Endothelial cell of umbilical vein (primary cell): Measurements from ENCODE around the gene YPEL1. TPM values are rescaled to one million over a fixed set of nuclear protein-coding genes. Genes with fewer than 3 reads are reported as not detected.

Source experiments
- BruUV-seq: library from RNA; stranded (reverse); fragments of 400-500 nt; replicated peaks from 2 replicates; lab custom pipeline; 2021; lab: Mats Ljungman, UMichigan
- CTCF ChIA-PET: fragments of 300-600, 350-600 bp; sonication (Branson Sonifier 250); formaldehyde crosslinking; loops from one replicate; lab custom pipeline; 2021; ENCODE audit warnings: antibody characterized with exemption, inconsistent platforms; lab: Charles Lee
- POLR2A ChIA-PET: fragments of 300-600, 350-600 bp; sonication (Branson Sonifier 250); formaldehyde crosslinking; loops from one replicate; lab custom pipeline; 2021; ENCODE audit warnings: antibody characterized with exemption, inconsistent platforms; lab: Charles Lee
- DNase-seq: peaks from one replicate; pipeline ENCODE4 v3.0.0-alpha.2; 2011; ENCODE audit warnings: low read depth, low spot score
- FAIRE-seq: peaks from 2 replicates; lab custom pipeline; 2011; peaks lifted over from hg19 to GRCh38; lab: Jason Lieb, UNC
- H2AFZ ChIP-seq: 2 replicates; pipeline ENCODE4 v1.6.0; 2012; ENCODE audit warnings: low read depth, low read length, control low read depth, inconsistent platforms
- H3K27ac ChIP-seq: 2 replicates; pipeline ENCODE4 v1.5.1; 2011; ENCODE audit warnings: low read depth, mild to moderate bottlenecking, control low read depth, low read length, moderate library complexity; ENCODE audit not compliant: insufficient read depth
- H3K27me3 ChIP-seq, 2 experiments: 2 replicates each; pipeline versions ENCODE4 v1.6.0 to v1.6.1; 2011; ENCODE audit warnings: low read length in 2 of 2, mixed read lengths in 1 of 2; ENCODE audit not compliant: control insufficient read depth in 2 of 2, insufficient read depth in 2 of 2
- H3K36me3 ChIP-seq, 2 experiments: 2 replicates in 1 of 2; 3 replicates in 1 of 2; pipeline ENCODE4 v1.5.1; 2011; ENCODE audit warnings: low read length in 2 of 2, mild to moderate bottlenecking in 1 of 2, moderate library complexity in 1 of 2; ENCODE audit not compliant: control insufficient read depth in 2 of 2, insufficient read depth in 2 of 2; ENCODE audit errors: extremely low read depth in 1 of 2
- H3K4me1 ChIP-seq: 3 replicates; pipeline ENCODE4 v1.5.1; 2011; ENCODE audit warnings: mild to moderate bottlenecking, low read length; ENCODE audit not compliant: control insufficient read depth, insufficient read depth; ENCODE audit errors: extremely low read depth
- H3K4me2 ChIP-seq: 2 replicates; pipeline ENCODE4 v1.6.1; 2011; ENCODE audit warnings: low read length, control low read depth, mixed read lengths; ENCODE audit not compliant: insufficient read depth
- H3K4me3 ChIP-seq, 3 experiments: fragments of 200-600 bp in 1 of 3; sonication (generic), shearing (Covaris generic) in 1 of 3; replicated peaks in 1 of 3; 2 replicates each; pipeline ENCODE4 v1.5.1; 2011 to 2016; ENCODE audit warnings: control low read depth in 3 of 3, low read length in 3 of 3, mild to moderate bottlenecking in 2 of 3, inconsistent platforms in 1 of 3, low read depth in 1 of 3, moderate library complexity in 1 of 3; ENCODE audit not compliant: insufficient read depth in 1 of 3
- H3K79me2 ChIP-seq: 2 replicates; pipeline ENCODE4 v1.6.0; 2012; ENCODE audit warnings: low read length, inconsistent platforms; ENCODE audit not compliant: control insufficient read depth, insufficient read depth
- H3K9ac ChIP-seq: replicated peaks from 2 replicates; pipeline ENCODE3; 2011; ENCODE audit warnings: low read length, control low read depth; ENCODE audit not compliant: insufficient read depth; ENCODE audit errors: extremely low read depth
- H3K9me1 ChIP-seq: replicated peaks from 3 replicates; pipeline ENCODE4 v1.6.0; 2011; ENCODE audit warnings: mild to moderate bottlenecking, low read length; ENCODE audit not compliant: control insufficient read depth, insufficient read depth; ENCODE audit errors: extremely low read depth
- H3K9me3 ChIP-seq: replicated peaks from 2 replicates; pipeline ENCODE4 v1.5.1; 2012; ENCODE audit warnings: low read length, inconsistent platforms; ENCODE audit not compliant: control insufficient read depth, insufficient read depth
- H4K20me1 ChIP-seq: replicated peaks from 2 replicates; pipeline ENCODE3; 2011; ENCODE audit warnings: mild to moderate bottlenecking, low read length; ENCODE audit not compliant: control insufficient read depth, insufficient read depth; ENCODE audit errors: extremely low read depth
- FOS ChIP-seq: IDR thresholded peaks from 2 replicates; pipeline ENCODE4 v1.6.1; 2011; ENCODE audit warnings: mild to moderate bottlenecking, low read length, moderate library complexity, borderline replicate concordance; ENCODE audit not compliant: insufficient read depth
- JUN ChIP-seq: IDR thresholded peaks from 2 replicates; pipeline ENCODE4 v1.6.1; 2011; ENCODE audit warnings: borderline replicate concordance, low read depth; ENCODE audit not compliant: insufficient read length, insufficient read depth
- MYC ChIP-seq: IDR thresholded peaks from one replicate; pipeline ENCODE4 v1.6.1; 2011; ENCODE audit warnings: mild to moderate bottlenecking, low read depth, low read length
- dilution Hi-C: fragments of 300-500 bp; cut with MboI; formaldehyde crosslinking; loops from one replicate; pipeline ENCODE4 v1.15.0; 2019; ENCODE audit warnings: low sequenced_read_pairs; ENCODE audit not compliant: extremely low pct_ligation_motif_present
- intact Hi-C: fragments of 100-400 bp; cut with micrococcal nuclease; formaldehyde crosslinking; loops from one replicate; pipeline ENCODE4 v1.10.0; 2022
- polyA plus RNA-seq, 4 experiments: library from polyadenylated mRNA; depleted of rRNA in 3 of 4; stranded (reverse) in 3 of 4; unstranded in 1 of 4; fragments of >200 nt; gene quantifications; 2 replicates each; pipeline versions ENCODE4 v1.2.1 to v1.2.3, GENCODE V29; 2011 to 2012; ENCODE audit warnings: missing spikeins in 1 of 4
- total RNA-seq: library from RNA; stranded (reverse); gene quantifications from 2 replicates; pipeline ENCODE4 v1.2.3, GENCODE V29; 2021
- TF ChIP-seq, protein P1 (sequence below): IDR thresholded peaks from 2 replicates; pipeline ENCODE4 v1.6.1; 2011; ENCODE audit not compliant: insufficient read depth, insufficient read length

YPEL1 gene
- total and polyA plus RNA-seq, 2 donors (not counting 3 experiments of a cell fraction or from before 2014, with no cell fraction given), result 3.7 to 6.2 TPM

DNA sequence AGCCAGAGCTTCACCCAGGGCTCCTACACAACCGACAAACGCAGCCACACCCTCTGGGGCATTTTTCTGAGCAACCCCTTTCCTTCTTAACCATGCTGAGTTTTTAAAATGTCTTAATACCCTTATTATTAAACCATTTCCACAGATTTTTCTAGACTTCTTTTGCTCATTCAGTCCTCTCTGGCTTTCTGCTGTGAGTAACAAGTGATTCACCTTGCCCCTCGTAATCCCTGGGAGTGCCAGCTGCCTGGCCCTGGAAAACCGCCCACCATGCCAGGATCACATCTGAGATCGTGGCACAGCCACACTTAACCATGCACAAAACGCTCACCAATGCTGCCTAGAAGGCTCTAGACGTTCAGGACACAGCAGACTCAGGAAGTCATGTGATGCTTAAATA is 25.4 kb downstream of the YPEL1 start:
- no TSS peak for BruUV-seq

DNA sequence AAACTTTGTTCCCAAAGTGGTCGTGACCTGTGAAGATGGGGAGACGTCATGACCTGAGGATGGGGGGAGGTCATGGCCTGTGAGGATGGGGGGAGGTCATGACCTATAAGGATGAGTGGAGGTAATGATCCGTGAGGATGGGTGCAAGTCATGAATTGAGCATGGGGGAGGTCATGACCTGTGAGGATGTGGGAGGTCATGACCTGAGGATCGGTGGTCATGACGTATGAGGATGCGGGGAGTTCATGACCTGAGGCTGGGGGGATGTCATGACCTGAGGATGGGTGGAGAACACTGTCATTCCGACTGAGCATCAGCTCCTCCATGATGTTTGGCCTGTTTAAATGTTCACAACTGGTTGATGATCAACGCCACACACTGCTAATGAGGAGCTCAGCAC is 25.9 kb downstream of the YPEL1 start:
- Histone ChIP-seq H3K4me3 (no peak overlapping the region), H3K27ac (no peak overlapping the region), H3K9me3 (no peaks in the 10 kb centered on the region), H3K36me3 (no peaks in the 10 kb centered on the region), H2AFZ (no peak overlapping the region), H3K79me2 (no peaks in the 10 kb centered on the region), H3K4me2 (no peak overlapping the region), H3K9ac (no peak overlapping the region), H3K9me1 (no peaks in the 10 kb centered on the region), H3K4me1 (peaks cover 3% of the 10 kb centered on the region), H4K20me1 (no peaks in the 10 kb centered on the region), H3K27me3 (no peaks in the 10 kb centered on the region)
- dilution Hi-C loops (loop anchor here (25.0 kb wide), 1 partner anchor 228 kb away; no protein-coding TSS in a partner anchor), intact Hi-C loops (loop anchor here (5.0 kb wide), 1 partner anchor 48 kb away; no protein-coding TSS in a partner anchor)
- POLR2A ChIA-PET, result no interaction called here
- DNase-seq (no peak), FAIRE-seq (no peak)
- TF ChIP-seq JUN (no peak), MYC (no peak), FOS (no peak)
- no TSS peak for BruUV-seq
- CTCF ChIA-PET, result interaction anchor here (2.3 kb wide), 1 partner anchor 243 kb away, joined by 7 read pairs; the partner anchor contains the start of gene PPM1F

More for the DNA sequence above, 25.4 kb downstream of the YPEL1 start:
- Histone ChIP-seq H3K9me1 (no peaks in the 10 kb centered on the region), H3K27me3 (no peaks in the 10 kb centered on the region), H3K36me3 (no peaks in the 10 kb centered on the region), H3K4me1 (peaks cover 3% of the 10 kb centered on the region), H3K79me2 (no peaks in the 10 kb centered on the region), H4K20me1 (no peaks in the 10 kb centered on the region), H3K9ac (no peak overlapping the region), H3K4me2 (no peak overlapping the region), H3K27ac (no peak overlapping the region), H3K9me3 (no peaks in the 10 kb centered on the region), H3K4me3 (no peak overlapping the region), H2AFZ (no peak overlapping the region)
- TF ChIP-seq, protein P1, sequence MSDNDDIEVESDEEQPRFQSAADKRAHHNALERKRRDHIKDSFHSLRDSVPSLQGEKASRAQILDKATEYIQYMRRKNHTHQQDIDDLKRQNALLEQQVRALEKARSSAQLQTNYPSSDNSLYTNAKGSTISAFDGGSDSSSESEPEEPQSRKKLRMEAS, result no peak
- peak; percentile 6 for TF ChIP-seq FOS
- dilution Hi-C loops, result loop anchor here (25.0 kb wide), 1 partner anchor 227 kb away; no protein-coding TSS in a partner anchor
- POLR2A ChIA-PET, result no interaction called here
- FAIRE-seq, result no peak
- CTCF ChIA-PET, result interaction anchor here (2.3 kb wide), 1 partner anchor 243 kb away, joined by 7 read pairs; the partner anchor contains the start of gene PPM1F
- no peak for DNase-seq
- intact Hi-C loops, result loop anchor here (5.0 kb wide), 1 partner anchor 47 kb away; no protein-coding TSS in a partner anchor
